HG03103 (cell line): ENCODE results near the gene UNC119B.

Source experiments
- ATAC-seq: cut with Tn5 transposase; IDR thresholded peaks from one replicate; pipeline ENCODE4 v1.9.1; 2021; ENCODE audit warnings: low read depth; ENCODE audit not compliant: unreplicated experiment

The UNC119B gene

DNA sequence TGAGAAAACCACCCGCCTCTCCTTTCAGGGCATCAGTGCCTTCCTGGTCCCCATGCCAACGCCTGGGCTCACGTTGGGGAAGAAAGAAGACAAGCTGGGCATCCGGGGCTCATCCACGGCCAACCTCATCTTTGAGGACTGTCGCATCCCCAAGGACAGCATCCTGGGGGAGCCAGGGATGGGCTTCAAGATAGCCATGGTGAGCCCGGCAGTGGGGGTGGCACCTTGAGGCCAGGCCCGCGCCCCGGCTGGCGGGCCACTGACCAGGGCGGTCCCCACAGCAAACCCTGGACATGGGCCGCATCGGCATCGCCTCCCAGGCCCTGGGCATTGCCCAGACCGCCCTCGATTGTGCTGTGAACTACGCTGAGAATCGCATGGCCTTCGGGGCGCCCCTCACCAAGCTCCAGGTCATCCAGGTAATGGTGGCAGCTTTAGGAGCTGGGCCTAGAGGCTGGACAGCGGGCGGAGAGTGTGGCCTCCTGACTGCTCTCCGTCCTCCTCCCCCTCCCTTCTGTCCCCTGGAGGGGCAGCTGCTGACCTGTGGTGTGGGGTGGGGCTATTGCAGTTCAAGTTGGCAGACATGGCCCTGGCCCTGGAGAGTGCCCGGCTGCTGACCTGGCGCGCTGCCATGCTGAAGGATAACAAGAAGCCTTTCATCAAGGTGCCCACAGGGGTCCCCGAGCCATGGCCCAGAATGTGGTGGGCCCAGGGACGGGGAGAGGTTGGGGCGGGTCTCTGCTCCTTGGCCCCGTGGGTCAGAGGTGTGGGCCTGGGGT lies 28.2 kb downstream of the UNC119B start:
- no peak for ATAC-seq

- no peak for ATAC-seq
Observed at GRCh38 chr12:120739031-120739762, 28.9 kb downstream of the UNC119B start.

GRCh38 chr12:120739821-120740613 lies 29.8 kb downstream of the UNC119B start:
- no peak for ATAC-seq

- ATAC-seq, result no peak
Observed at GRCh38 chr12:120740871-120741270, 30.6 kb downstream of the UNC119B start.

DNA sequence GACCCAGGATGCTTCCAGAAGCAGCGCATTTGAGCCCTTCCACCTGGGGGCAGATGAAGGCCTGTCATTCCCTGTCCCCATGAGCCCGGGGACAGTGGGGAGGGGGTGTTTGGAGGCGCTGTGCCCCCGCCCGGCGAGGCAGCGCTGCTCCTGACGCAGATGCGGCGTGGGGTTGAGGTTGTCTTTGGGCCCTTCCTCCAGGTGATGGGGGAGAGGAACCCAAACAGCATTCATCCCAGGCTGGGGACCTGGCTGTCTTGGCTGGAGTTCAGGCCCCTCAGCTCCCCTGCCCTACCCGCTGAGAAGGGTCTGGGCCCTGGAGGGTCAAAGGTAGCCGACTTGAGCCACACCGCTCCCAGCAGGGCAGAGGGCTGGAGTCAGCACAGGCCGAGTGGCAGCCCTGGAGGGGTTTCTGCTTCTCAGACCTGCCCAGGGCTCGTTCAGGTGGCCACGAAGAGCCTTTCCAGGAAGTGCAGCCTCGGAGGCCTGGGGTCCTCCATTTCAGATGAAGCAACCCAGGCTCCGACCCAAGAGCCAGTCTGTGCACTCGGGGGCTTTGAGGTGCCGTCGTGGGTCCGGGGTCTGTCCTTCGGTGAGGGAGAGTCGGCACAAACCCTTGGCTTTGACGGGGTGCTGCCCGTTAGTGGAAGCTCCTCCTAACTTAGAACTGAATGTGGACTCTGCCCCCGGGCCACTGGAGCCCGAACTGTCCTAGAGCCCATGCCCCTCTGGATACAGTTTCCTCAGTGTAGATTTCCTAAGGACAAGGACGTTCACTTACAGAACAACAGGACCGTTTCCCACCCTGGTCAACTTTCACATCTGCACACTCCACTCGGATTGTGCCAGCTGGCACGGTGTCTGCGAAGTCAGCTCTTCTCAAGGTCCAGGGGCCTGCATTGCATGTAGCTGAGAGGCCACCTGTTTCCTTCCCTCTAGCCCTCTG lies 31.5 kb downstream of the UNC119B start:
- ATAC-seq, result no peak

DNA sequence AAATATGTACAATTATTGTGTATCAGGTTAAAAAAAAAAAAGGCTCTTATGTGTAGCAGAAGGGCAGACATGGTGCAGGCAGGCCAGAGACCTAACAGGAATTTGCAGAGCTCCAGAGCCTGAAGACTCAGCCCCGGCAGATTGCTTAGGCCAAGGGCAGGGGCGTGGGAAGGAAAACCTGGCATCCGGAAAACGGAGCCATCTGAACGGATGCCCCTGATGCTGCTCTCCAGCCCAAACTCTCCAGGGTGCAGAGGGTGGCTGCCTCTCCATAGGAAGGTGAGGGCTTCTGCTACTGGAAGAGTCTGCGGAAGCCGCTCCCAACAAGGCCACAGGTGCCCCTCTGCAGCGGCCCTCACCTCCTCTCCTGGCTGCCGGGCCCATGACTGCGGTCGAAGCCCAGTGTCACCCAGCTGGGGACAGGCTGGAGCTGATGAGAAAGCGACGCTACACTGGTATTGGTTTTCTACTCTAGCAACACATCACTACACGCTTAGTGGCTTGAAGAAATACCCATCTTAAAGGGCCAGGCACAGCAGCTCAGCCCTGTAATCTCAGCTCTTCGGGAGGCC lies 34.8 kb downstream of the UNC119B start:
- no peak for ATAC-seq

DNA sequence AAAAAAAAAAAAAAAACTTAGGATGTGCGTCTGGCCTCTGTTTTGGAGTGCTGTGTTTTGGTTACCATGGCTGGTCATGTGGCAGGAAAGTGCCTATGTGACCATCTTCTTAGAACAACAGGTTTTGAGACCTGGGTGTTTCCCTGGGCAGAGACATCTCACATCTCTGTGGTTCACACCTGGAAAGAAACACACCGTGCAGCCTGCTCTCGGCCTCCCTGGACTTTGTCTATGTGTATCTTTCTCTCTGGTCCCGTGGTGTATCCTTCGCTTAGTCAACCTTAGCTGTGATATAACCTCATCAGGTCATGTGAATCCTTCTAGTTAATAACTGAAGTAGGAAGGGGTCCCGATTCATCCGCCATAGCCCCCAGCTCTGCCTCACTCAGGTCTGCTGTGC lies 38.0 kb downstream of the UNC119B start:
- no peak for ATAC-seq

DNA sequence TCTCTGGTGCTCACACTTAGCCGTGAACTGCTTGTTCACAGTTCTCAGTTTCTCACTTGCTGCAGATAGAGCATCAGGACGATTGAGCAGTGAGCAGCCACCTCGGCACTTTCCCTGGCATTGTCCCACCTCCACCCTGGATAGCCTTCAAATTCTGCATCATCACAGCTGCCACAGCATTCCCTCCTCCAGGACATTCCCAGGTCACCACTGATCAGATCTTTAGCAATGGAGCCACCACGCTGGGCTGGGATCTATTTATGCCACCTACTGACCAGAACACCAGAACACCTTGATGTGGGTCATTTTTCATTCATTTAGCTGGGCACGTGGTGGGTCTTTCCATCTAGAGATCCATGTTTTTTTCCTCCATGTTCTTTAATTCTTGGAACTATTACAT lies 39.0 kb downstream of the UNC119B start:
- no peak for ATAC-seq

- no peak for ATAC-seq
Observed at GRCh38 chr12:120750806-120751205, 40.5 kb downstream of the UNC119B start.

- no peak for ATAC-seq
Observed at GRCh38 chr12:120751389-120751788, 41.1 kb downstream of the UNC119B start.

DNA sequence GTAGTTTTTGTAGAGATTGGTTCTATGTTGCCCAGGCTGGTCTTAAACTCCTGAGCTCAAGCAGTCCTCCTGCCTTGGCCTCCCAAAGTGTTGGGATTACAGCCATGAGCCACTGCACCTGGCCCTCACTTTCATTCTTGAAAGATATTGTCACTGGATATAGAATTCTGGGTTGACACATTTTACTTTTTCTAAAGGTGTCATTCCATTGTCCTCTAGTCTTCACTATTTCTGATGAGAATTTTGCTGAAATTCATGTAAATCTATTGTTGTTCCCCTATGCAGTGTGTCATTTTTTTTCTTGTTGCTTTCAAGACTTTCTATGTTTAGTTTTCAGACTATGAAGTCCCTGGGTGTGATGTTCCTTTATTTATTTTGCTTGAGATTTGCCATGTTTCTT lies 44.5 kb downstream of the UNC119B start:
- ATAC-seq, result no peak

- ATAC-seq, result no peak
Observed at GRCh38 chr12:120755269-120755668, 45.0 kb downstream of the UNC119B start.

DNA sequence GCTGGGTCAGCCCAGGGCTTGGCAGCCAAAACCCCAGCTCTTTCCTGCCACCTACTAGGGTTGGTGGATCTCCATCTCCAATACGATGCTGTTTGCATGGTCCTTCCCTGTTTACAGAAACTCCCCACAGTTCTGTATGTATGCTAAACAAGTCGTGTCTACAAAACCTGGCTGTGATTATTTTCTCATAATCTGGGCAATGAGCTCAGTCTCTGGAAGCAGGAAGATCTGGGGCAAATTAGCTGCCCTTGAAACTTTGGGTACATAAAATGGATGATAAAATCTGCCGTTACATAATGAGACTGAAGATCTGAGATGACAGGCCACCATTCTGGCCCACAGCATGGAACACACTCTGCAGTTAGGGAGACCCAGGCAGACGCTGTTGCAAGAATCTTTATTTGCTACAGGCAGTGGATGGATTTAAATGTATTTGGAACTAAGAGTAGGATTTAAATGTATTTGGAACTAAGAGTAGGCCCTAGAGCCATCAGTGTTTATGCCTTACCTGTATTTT lies 47.0 kb downstream of the UNC119B start:
- no peak for ATAC-seq

- ATAC-seq, result no peak
Observed at GRCh38 chr12:120757949-120758348, 47.7 kb downstream of the UNC119B start.

GRCh38 chr12:120758798-120759590 lies 48.7 kb downstream of the UNC119B start:
- no peak for ATAC-seq

- no peak for ATAC-seq
Observed at GRCh38 chr12:120759591-120760348, 49.5 kb downstream of the UNC119B start.

DNA sequence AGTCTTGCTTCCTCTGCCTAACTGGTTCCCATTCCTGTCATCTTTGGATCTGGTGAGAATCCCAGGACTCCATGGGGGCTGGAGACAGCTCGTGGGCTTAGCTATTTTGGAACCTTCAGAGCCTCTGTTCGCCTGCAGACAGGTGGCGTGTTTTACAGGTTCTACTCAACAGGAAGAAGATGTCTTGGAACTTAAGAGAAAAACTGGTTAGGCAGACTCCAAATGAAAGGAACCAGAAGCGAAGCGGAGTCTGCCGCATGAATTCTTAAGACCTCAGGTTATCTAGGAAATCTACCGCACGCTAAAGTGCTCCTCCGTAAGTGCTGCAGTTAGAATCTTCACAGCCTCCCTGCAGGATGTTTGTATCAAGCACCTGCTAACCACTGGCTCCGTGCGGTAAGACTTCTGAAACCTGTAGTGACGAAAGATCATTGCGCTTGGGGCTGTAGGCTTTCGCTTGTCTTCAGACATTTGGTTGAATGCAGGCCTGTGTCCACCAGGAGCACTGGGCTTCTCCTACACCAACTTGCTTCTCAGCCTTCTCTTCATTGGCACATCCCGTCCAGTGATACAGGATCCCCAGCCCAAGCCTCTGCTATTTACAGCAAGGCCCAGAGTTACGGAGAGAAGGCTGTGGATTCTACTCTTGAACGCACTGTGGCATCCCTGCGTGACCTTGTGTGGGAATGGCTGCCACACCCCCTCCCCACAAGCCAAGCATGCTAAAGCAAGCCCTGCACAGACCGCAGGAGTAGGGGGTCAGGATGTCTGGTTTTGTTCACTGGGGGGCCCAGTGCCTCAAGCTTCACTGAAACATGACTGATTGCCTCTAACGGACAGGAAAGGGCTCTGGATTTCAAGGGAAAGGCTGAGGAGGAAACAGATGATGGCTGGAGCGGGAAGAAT lies 50.3 kb downstream of the UNC119B start:
- ATAC-seq, result no peak
